Measurements from ENCODE around the gene MCC.

MCC gene

GRCh38 chr5:113319256-113320053 is 168.8 kb downstream of the MCC start:
- DNase-seq (ENCODE audit: low read depth) = no peak

- no peak for DNase-seq (ENCODE audit: low read depth)
These were observed 170.6 kb downstream of the MCC start for GRCh38 chr5:113317636-113318035.

- DNase-seq (ENCODE audit: low read depth) = no peak
These were observed 177.0 kb downstream of the MCC start for GRCh38 chr5:113311301-113311700.

- no peak for DNase-seq (ENCODE audit: low read depth)
These were observed 186.1 kb downstream of the MCC start for GRCh38 chr5:113302120-113302519.

GRCh38 chr5:113299591-113299990 is 188.7 kb downstream of the MCC start:
- no peak for DNase-seq (ENCODE audit: low read depth)

- no peak for DNase-seq (ENCODE audit: low read depth)
These were observed 191.6 kb downstream of the MCC start for GRCh38 chr5:113296676-113297075.

DNA sequence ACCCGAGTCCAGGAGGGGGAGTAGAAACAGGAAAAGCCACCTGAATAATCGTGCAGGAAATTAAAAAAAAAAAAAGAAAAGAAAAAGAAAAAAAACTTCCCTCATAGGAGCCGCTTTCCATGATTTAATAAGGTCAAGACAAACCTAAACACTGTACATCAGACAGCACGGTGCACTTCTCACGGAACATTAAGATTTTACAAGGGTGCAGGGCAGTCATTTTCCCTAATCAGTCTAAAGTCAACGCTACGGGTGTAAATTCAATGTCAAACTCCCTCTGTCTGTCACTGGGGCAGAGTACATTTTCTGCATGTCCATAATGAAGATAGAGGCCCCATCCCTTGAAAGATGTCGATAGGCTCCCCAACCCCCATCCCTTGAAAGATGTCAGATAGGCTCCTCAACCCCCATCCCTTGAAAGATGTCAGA is 193.1 kb downstream of the MCC start:
- no peak for DNase-seq (ENCODE audit: low read depth)

GRCh38 chr5:113294311-113295110 is 193.7 kb downstream of the MCC start:
- peak; percentile 73 for DNase-seq (ENCODE audit: low read depth)

DNA sequence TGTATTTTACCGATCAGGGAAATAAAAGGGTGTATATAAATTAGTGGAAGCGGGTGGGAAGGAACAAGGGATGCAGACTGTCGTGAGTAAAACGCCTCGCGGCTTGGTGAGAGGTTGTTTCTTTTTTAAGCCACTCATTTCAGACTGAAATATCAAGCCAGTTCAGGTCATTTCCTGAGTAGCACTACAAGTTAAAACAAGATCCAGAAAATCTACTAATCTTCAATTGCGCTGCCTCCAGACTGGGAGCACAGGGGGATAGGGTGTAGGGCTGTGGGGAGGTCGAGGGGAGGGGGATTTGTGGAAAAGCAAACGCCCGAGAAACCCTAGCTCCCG is 194.3 kb downstream of the MCC start:
- peak; percentile 36 for DNase-seq (ENCODE audit: low read depth)

DNA sequence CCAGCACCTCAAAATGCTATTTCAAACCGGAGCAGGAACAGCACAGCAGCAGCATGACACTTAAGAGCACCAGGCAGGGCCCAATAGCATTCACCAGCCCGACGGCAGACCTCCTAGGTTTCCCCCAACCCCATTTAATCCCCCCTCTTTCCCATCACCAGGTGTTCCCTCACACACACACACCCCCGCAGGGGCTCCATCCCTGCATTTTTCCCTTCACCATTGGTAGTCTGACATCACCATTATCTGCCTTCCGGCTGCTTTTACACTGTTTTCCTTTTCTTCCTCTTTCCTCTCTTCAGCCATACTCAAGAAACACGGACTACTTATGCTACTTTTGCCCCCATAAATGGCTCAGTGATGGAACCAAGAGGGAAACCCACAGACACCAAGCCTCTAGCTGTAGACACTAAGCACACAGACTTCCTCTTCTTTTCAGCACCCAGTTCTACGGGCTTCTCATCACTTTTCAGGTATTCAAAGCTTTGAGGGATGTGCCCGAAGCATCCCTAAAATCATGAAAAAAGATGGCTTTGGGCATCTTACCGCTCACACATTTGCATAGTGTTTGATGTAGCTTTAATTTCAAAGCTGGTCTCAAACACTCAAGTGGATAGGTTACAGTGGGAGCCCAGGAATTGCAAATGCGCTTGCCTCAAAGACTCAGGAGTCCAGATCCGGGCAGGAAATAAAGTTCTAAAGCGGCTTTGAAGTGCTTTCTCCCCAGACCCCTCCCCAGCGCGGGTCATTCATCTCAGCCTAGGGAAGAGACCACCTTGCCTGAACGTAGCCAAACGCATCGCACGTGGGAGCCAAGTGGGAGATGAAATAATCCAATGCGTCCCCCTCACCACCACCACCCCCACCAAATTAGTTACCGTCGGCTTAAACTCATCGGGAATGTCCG is 194.9 kb downstream of the MCC start:
- peak; percentile 4 for DNase-seq (ENCODE audit: low read depth)

DNA sequence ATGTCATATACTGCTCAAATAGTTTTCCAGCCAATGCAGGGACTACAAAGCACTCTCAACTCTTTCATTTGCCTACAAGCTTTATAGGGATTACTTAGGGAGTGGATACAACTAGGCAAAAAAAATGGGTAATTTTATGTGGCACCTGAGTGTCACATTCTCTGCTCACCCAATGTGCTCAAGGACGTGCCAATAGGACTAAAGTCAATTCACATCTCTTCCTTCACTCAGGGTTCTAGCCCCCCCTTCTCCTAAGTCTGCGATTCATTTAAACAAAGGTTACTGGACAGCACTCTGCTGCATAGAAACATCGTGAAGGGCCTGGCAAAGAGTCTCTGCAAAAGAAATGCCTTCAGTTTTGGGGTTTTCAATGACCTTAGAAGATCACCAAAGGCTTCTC is 195.8 kb downstream of the MCC start:
- no peak for DNase-seq (ENCODE audit: low read depth)

- DNase-seq (ENCODE audit: low read depth) = no peak
These were observed 204.7 kb downstream of the MCC start for GRCh38 chr5:113283558-113283957.

- DNase-seq (ENCODE audit: low read depth) = no peak
These were observed 205.8 kb downstream of the MCC start for GRCh38 chr5:113282472-113282871.

DNA sequence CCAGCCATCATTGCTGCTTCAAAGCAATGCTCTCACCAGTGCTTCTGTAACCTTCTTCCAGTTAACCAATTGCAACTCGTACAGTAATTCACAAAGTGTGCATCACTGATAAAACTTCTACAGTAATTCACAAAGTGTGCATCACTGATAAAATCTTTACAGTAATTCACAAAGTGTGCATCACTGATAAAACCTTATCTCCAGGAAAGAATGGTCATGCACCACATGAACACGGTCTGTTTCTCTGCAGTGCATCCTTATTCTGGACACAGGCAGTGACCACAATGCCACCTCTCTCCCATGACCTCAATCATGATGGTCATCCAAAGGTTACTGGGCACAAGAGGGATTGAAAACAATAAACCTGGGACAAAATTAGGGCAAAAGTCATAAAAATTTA is 207.1 kb downstream of the MCC start:
- DNase-seq (ENCODE audit: low read depth) = no peak

GRCh38 chr5:113280541-113280940 is 207.7 kb downstream of the MCC start:
- no peak for DNase-seq (ENCODE audit: low read depth)

DNA sequence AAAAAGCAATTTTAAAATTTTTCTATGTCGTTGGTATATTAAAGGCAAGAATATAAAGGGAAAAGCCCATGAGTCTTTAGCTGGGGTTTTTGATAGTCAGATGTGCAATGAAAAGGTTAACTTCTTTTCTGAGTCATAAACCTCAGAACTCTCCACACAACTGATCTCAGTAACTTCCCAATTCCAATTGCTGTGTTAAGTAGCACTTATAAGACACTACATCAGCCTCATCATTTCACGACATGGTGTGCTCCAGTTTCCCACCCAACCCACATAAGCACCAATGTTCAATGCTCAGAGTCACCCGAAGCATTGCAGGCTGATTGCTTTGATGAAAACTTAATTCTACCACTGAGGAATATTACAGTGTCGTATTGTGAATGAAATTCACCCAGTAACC is 209.3 kb downstream of the MCC start:
- no peak for DNase-seq (ENCODE audit: low read depth)

DNA sequence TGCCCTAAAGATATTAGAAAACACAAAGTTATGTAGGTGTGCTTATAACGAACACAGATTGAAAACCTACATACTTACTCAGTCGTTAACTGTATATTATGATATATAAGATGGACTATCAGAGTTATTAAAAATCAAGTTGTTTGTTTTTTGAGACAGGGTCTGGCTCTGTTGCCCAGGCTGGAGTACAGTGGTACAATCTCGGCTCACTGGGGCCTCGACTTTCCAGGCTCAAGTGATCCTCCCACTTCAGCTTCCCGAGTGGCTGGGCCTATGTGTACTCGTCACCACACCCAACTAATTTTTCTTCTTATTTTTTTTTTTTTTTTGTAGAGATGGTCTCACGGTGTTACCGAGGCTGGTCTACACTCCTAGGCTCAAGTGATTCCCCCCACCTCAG is 211.8 kb downstream of the MCC start:
- no peak for DNase-seq (ENCODE audit: low read depth)

- no peak for DNase-seq (ENCODE audit: low read depth)
These were observed 212.3 kb downstream of the MCC start for GRCh38 chr5:113276001-113276400.

DNA sequence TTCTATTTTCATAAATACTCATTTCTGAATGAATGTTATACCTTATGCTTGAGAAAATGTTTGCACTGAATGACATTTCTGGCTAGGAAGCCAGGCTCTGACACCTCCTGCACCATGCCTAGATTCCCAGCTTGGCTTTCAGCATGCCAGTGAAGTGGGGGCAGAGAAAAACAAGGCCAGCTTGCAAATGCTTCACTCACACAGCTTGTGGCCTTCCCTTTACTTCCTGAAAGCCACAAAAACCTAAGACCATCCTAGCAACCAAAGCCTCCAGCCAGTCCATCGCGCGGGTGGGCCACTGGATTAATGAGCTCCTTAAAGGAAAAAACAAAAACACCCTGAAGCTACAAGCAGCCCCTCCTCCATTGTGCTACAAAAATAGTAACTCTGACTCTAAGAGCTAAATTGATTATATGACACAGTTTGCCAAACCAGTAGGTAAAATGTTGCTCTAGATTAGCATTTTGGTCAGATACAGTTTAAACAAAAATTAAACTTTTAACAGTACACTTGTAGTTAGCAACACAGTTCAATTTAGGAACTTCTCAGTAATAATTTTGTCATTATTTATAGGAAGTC is 213.3 kb downstream of the MCC start:
- DNase-seq (ENCODE audit: low read depth) = no peak

GRCh38 chr5:113273948-113274347 is 214.3 kb downstream of the MCC start:
- DNase-seq (ENCODE audit: low read depth) = no peak

- DNase-seq (ENCODE audit: low read depth) = no peak
These were observed 216.4 kb downstream of the MCC start for GRCh38 chr5:113271745-113272454.
